NAMALWA (cell line): Measurements from ENCODE around the gene SUMF1.

Experiments
- DNase-seq: peaks from one replicate; pipeline ENCODE4 v3.0.0-alpha.2; 2015; ENCODE audit warnings: low spot score

The SUMF1 gene

DNA sequence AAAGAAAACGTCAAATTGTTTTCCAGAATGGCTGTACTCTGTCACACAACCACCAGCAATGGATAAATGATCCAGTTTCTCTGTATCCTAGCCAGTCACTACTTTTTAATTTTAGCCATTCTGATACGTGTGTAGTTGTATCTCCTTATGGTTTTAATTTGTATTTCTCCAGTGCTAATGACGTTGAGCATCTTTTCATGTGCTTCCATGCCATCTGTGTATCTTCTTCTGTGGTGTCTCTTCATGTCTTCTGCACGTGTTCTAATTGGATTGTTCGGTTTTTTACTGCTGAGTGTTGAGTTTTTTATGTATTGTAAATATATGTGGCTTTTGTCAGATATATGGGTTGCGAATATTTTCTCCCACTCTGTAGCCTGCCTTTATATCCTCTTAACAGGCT, 81.9 kb downstream of the SUMF1 start:
- DNase-seq, result no peak

DNA sequence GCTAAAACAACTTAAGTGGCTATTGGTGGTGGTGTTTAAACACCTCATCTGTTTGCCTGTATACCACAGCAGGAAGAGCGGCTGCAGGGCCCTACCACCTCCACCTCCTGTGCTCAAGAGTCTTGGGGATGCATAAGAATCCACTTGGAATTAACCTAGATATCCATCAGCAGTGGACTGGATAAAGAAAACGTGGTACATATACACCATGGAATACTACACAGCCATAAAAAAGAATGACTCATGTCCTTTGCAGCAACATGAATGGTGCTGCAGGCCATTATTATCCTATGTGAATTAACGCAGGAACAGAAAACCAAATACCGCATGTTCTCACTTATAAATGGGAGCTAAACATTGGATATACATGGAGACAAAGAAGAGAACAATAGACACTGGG, 87.1 kb downstream of the SUMF1 start:
- DNase-seq, result no peak

DNA sequence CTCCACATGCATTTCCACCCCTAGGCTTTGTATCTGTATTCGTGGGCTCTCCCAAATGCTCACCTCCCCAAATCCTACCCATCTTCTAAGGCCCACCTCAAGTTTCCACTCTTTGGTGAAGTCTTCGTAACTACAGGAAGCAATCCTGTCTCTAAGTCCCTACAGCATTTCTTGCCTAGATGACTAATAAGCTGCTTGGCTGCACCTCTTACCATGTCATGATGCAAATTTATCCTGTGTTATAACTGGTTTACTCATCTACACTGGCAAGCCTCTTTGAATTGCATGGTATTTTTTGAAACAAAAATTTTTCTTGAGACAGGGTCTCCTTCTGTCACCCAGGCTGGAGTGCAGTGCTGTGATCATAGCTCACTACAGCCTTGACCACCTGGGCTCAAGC, 90.6 kb downstream of the SUMF1 start:
- DNase-seq, result no peak

DNA sequence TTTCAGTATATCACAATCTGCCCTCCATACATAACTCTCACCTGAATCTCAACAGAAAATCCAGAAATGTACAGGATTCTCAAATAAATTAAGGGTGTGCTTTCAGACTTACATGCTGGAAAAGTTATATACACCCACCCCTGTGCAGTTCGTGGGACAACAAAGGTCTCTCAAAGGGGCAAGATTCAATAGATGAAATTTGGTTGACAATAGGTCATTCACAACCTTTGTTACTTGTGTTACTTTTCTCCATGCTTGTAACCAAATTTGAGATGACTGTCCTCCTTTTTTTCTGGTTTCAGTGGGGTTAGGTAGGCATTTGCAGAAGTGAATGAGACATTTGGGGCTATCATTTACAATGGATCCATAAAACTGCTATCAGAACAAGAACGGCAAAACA, 91.2 kb downstream of the SUMF1 start:
- no peak for DNase-seq

DNA sequence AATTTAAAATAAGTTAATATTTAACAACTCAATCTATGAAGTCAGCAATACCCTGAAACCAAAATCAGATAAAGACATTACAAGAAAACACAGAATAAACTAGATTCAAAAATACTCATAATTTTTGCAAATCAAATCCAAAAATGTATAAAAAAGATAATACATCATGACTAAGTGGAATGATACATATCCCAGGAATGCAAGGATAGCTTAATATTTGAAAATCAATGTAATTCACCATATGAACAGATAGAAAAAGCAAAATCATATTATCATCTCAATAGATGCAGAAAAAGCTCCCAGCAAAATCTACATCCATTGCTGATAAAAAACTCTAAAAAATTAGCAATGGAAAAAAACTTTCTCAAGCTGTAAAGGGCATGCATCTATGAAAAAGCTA, 93.4 kb downstream of the SUMF1 start:
- DNase-seq, result no peak

DNA sequence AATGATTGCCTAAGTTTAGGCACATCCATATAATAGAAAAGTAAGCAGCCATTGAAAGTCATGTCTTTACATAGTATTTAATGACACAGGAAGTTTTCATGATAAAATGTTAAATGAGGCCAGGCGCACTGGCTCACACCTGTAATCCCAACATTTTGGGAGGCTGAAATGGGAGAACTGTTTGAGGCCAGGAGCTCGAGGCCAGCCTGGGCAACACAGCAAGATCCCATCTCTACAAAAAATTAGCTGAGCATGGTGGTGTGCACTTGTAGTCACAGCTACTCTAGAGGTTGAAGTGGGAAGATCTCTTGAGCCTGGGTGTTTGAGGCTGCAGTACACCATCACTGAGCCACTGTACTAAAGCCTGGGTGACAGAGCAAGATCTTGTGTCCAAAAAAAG, 104.5 kb downstream of the SUMF1 start:
- DNase-seq, result no peak

DNA sequence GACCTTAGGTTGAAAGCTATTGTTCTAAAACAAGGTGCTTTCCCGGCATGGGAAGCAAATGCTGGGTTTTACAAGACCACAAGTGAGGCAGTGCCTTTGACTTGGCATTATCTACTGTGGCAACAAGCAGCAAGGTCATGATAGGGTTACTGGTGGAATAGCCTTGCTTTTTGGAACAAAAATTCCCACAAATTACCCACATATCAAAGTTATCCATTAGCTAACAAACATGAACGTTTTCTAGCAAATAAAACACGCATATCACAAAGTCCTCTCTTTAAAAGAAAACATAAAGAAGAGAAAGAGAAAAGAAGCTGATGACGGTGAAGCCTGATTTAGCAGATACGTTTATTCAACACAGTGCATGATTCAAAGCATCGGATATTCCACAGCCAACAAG, 106.3 kb downstream of the SUMF1 start:
- DNase-seq, result no peak

DNA sequence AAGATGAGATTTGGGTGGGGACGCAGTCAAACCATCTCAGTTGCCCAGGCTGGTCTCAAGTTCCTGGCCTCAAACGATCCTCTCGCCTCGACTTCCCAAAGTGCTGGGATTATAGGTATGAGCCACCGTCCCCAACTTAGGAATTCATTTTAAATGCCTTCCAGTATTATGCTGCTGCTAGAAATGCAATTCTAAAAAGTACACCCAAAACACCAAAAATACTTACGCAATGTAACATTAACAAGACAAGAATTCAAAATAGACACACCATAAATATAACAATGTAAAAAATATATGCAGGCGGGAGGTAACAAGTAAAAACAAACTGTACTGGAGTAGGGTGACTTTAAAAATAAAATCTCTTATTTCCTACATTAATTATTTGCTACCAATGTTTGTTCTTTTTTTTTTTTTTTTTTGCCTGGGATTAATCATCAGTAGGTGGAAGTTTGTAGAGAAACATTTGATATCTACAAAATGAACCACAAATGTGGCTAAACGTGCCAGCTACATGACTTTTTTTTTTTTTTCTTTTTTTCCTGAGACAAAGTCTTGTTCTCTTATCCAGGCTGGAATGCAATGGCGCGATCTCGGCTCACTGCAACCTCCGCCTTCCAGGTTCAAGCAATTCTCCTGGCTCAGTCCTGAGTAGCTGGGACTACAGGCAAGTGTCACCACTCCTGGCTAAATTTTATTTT, 107.1 kb downstream of the SUMF1 start:
- DNase-seq, result no peak

DNA sequence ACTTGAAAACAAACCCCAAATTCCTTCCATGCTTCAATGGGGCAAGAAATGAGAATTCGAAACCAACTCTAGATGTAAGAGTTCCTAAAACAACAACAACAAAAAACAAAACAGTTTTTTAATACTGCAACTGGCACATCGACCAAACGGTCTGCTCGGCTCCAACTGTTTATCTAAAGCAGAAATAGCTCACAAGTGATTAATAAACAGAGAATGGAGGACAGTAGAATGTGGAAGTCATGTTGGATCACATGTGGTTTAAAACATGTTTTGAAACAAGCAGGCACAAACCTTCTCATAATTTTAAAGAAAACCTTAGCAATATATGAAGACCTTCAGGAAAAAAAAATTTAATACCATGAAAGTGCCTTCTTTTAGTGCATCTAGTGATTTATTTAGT, 108.8 kb downstream of the SUMF1 start:
- DNase-seq, result no peak

DNA sequence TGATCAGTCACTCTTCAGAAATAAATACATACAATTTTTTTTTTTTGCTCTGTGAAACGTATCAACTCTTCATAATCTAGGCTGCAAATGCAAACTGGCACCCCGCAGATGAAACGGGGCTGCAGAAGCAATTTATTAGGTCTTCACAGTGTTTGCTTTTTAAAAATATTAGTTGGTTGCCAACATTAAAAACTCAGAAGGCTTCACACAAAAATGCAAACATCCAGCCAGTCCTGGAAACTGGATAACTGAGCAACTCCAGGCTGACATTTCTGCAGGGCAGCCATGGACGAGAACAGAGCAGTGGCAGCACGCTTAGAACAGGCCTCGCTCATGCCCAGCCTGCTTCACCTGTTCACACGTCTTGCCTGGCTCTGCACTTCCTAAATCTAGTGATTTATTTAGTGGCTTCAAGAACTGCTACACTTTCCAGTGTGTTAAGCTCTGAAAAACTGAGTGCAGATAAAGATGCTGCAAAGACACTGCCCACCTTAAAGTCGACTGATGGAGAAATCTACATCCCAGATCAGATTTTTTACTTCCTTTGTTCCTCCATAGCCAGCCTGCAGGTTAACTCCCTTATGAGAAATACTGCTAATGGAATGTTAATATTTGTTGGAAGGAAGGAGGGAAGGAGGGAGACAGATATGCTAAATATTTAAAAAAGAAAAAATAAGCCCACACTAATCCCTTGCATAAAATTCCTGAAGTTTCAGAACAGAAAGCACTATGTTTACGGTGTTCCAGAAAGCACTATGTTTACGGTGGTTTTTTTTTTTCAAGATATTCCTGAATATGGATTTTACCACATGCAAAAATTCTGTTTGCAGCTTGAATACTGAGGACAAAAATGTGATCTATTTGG, 110.3 kb downstream of the SUMF1 start:
- DNase-seq, result no peak

DNA sequence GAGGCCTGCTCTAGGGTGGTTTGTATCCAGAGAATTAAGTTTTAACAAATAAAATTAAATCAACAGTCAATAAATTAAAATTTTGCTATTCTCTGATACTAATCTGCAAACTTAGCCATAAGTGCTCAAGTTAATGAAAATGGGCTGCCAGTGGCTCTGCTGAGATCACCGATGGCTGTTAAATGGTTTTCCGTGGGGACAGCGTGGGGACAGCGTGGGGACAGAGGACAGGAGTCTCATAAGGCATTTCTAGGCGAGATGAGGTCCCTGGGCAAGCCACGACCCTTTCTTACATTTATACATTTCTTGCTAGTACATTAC, 110.9 kb downstream of the SUMF1 start:
- DNase-seq, result no peak

DNA sequence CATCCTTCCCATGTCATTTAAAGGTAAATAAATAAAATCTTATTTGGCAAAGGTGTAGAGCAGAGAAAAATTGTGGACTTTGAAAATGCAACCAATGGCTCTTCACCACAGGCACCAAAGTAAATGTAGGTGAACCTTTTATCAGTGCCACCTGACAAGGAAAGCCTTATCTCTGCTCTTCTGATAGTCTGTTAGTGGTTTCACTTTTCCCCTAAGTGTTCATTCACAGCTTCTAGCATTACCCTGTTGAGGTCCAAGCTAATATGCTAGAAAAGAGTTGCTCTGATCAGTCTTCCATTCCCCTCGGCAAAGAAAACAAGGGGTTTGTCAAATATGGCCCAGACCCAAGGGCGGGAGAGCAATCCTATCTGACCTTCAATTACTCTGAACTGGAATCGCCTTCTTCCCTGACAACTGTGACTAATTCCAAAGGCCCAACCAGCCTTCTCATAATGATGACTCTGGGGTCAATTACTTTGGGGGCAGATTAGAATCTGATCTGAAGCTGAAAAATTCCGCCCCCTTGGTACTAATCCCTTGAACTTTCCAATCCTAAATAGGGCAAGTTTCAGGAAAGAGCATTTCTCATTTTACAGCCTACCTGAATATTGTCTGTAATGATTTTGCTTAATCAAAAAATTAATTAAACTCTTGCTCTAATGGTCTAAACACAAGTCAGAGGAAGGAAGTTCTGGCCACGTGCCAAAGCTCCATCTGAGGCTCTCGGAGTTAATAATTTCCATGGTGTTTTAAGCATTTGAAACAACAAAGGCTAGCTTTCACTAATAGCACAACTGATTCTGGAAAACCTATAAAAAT, 111.5 kb downstream of the SUMF1 start:
- no peak for DNase-seq

DNA sequence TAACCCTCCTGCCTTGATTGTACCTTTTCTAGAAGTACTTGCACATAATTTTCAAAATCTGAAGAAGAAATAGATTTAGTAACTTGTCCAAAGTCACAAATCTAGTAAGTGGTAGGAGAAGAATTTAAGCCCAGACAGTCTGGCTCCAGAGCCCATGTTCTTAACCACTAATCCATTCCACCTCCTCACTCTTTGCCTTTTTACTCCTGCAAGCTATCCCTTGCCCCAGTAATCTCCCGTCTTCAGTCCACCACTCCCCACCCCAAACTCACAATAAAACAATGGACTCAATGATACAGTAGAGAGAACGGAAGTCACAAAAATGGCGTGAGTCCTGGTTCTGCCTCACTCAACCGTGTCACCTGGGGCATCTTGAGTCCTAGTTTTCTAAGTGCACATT, 115.2 kb downstream of the SUMF1 start:
- DNase-seq, result no peak

DNA sequence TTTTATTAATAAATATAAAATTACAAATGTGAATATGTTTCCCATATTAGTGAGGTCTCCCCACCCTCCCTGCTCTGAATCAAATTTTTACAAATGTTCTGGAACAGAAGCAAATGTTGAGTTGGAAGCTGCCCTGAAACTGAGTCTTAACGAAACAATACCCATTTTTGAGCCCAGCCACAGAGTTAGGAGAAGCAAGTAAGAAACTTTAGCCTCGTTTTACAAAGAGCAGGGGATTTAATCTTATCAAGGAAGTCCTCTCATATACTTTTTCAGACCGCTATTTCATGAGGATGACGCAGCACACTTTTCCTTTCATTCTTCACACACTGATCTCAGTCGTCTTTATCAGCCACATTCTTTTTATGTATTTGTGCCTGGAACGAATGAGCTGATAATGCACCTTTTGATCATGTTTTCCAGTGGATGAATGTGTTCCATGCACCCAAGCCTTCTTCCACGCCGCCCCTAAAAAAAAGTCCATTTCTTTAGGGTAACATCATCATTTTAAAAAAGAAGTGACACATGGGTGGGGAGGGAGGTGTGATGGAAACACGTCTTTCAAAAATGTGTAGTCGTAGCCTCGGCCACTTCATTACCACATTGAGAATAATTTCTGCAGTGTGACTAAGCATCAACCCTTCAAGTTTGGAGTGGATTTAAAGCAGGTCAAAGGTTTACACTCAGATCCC, 115.8 kb downstream of the SUMF1 start:
- no peak for DNase-seq

DNA sequence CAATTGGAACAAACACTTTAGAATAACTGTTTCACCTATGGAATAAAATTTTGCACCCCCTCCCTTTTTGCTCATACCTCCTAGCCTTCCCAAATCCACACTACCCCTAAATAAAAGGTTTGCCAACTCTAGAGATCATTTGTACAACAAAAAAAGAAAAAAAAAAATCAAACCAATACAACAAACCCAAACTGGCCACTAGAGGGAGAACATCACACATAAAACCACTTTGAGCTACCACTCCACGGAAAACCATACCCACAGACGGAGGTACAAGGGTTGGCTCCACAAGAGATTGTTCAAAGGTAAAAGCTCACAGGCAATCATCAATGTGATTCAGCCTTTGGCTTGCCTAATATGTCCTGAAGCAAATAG, 116.3 kb downstream of the SUMF1 start:
- DNase-seq, result peak; percentile 79

DNA sequence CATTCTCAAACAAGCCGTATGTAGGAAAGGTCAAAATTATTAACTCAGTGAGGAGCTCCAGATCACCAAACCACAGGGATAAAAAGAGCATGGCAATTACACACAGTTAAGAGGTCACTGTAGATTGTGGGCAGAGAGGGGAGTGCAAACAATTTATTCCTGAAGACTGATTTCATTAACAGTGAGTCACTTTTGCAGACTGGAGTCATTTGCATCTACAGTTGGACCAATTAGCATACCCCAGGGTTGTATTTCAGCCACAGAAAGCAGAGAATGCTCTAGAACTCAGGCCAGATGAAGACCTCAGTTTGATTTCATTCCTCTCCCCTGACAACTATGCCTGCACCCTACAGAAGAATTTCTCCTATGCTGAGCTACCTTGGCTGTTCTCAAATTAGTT, 123.8 kb downstream of the SUMF1 start:
- no peak for DNase-seq

DNA sequence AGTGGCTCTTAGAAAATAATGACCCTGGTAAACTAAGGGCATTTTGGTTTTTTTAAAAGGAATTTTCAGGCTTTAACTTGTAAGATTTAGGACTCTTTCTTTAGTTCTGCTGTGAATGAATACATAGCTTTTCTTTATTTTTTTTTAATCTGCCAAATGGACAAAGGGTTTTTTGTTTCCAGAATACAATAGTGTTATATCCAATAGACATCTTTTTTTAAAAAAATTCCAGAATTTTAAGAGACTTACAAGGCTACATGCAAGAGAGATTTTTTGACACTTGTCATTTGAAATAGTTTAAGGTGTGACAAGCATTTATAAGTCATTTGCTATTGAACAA, 125.8 kb downstream of the SUMF1 start:
- DNase-seq, result no peak

DNA sequence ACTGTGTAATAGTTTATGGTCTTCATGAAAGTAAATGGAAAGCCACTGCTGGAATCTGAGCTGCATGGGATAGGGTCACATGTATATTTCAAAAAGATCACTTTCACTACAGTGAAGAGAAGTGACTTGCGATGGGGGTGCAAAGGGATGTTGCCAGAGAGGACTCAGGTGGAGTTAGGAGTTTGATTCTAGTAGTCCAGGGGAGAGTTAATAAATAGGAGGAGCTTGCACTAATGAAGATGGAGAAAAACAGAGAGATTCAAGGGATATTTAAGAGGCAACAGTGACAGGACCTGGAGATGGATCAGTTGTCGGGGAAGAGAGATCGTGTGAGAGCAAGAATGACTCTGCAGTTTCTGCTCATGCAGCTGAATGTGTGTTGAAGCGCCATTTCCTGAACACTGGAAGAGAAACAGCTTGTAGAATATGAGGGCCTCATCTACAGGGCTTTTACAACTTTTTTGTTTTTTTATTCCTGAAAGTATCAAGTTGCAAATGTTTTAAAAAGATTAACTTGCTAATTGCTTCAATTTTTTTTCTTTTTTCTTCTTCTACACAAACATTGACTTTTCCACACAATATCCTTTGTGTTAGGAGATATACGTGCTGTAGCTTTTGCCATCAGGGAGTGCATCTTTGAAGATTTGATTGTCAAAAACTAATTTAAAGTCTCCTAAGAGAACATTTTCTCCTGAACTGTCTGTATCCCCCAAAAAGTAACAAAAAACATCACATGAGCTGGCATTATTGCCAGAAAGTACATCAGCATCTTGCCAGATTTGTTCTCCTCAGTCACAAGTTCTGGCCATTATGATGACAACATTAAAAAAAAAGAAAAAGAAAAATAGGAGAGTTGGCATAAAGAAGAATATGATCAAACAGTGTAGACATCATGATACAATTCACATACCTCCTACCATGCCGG, 126.4 kb downstream of the SUMF1 start:
- no peak for DNase-seq

DNA sequence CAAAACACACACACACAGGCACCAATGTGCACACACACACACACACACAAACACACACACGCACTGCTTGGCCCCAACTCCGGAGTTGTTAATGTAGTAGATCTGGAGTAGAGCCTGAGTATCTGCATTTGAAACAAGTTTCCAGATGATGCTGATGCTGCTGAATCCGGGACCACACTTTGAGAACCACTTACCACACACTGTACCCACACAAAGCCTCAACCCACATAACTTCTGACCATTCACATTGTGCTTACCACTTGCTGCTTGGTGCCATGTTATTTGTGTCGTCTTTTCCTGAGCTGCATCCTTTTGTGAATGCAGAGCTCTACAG, 127.0 kb downstream of the SUMF1 start:
- no peak for DNase-seq

DNA sequence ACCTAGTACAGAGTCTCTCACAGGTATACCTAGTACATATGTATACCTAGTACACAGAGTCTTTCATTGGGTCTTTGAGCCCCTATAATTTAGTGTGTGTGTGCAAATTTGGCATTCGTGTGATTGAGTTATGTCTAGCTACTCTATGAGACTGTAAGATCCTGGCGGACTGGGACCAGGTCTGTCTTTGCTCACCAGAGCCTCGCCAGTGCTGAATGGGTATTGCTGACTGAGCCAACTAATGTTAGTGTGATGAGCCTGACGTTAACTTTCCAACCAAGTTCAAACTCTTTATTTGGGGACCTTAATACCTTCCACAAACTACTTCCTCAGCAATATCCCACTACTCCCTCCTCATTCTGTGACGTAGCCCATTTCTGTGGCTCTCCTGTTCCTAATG, 128.3 kb downstream of the SUMF1 start:
- no peak for DNase-seq

DNA sequence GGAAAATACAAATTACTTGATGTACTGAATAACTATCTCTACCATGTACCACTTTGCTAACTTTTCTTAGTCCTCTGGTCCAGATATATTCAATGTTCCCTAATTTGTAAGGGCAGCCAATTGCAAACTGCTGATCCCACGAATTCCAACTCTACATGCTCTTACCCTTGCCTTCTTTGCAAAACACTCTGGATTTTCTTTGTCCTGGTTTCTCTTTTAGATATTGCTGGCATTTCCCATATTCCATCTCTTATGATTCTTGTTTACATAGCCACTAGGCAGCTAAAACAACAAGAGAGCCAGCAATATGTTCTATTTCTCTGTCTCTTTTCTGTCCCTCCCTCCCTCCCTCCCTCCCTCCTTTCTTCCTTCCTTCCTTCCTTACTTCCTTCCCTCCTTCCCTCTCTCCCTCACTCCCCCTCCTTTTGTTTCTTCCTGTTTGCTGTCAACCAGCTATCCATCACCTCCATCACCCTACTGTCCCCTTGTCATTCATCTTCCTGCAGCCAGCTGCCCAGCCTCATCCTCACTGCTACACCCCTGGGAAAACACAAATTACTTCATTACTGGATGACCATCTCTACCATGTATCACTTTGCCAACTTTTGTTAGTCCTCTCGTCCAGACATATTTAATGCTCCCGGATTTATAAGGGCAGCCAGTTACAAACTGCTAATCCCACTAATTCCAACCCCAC, 130.1 kb downstream of the SUMF1 start:
- no peak for DNase-seq
